Measurements from ENCODE around the gene SCARB1.

The SCARB1 gene

GRCh38 chr12:124864326-124864752 lies 675 bp upstream of the SCARB1 start:
- DNase-seq = no peak

DNA sequence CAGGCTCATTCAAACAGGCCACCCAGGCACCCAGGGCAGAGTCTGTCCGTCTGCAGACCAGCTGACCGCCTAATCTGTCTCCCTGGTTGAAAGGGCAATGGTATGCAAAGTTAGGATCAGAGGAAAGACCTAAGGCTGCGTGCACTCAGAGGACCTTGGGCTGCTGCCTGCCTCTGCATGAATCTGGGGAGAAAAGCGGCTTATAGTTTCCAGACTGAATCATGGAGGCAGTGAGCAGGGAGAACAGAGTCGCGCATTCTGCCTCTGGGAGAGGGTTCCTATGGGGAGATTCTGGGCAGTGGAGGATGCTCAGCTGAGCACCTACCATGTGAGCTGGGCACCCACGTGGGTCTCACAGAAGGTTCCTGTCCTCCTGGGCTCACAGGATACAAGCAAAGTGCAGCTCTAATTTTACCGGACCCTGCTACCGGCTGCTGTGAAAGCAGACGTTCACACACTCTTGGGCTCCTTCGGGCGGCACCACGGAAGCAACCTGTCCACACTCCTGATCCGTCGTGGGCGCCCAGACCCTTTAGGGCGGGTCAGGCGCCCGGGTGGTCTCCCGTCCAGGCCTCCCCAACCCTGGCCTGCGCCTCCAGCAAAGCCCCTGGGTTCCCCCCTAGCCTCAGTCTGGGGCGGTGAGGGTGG lies 772 bp downstream of the SCARB1 start:
- DNase-seq = no peak

- DNase-seq = no peak
These were observed 1.6 kb downstream of the SCARB1 start for GRCh38 chr12:124861898-124862676.

DNA sequence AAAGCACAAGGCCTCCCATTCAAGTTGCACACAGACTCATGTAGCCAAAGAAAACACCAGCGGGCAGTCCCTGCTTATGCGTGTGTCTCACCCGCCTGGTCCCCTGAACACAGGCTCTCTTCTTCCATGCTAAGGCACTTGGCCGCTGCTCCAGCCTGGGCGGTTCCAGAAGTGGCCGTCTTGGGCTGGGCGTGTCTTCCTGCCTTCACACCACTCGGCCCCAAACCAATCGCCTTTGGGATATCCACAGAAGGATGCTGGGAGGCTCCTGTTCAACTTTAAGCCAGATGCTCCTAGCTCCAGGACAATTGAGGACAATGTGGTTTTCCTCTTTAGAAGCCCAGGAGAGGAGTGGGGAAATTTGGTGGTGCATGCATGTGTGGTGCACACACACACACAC lies 2.2 kb downstream of the SCARB1 start:
- peak; percentile 38 for DNase-seq

- DNase-seq = no peak
These were observed 5.7 kb downstream of the SCARB1 start for GRCh38 chr12:124857921-124858461.

DNA sequence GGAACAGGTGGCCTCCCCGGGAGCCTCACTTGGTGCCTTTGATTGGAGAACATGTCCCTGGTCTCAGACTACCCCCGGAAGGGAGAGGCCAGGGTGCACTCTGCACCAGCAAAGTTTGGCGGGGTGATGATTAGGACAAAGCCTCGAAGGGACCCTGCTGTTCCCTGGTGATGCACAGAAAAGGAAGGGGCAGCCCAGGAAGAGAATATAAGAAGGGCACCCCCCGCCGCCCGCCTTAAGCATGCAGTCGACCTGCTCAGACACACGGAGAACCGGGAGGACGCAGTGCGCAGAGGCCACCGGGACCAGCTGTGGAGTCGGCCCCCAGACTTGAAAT lies 6.9 kb downstream of the SCARB1 start:
- DNase-seq = no peak

DNA sequence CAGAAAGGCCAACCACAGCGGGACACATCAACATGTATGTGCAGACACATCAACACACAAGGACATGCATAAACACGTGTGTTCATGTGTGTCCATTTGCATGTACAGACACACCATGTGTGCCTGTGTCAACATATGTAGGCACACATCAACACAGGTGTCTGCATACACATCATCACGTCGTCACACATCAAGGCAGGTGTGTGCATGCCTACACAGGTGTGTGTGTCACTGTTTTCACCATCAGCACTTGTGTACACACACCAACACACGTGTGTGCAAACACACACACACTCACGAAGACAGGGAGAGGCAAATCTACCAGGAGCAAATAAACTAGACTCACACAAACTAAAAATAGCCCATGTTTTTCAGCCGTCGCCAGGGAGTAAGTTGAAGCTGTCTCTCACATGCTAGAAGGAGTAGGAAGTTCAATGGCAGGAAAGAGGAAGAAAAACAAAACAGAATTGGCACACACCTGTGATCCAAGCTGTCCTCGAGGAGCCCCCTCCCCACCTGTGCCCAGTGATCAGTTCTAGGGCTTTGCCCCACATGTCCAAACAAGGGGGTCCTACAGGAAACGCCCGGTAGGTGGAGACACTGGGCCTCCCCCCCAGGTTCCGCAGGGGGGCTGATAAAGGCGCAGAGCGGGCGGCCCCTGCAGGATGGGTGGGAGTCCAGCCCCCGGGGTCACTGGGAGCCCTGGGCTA lies 7.4 kb downstream of the SCARB1 start:
- DNase-seq = no peak

- no peak for DNase-seq
These were observed 8.2 kb downstream of the SCARB1 start for GRCh38 chr12:124855275-124855957.

GRCh38 chr12:124854637-124855184 lies 9.0 kb downstream of the SCARB1 start:
- no peak for DNase-seq

GRCh38 chr12:124853781-124854636 lies 9.7 kb downstream of the SCARB1 start:
- DNase-seq = no peak

DNA sequence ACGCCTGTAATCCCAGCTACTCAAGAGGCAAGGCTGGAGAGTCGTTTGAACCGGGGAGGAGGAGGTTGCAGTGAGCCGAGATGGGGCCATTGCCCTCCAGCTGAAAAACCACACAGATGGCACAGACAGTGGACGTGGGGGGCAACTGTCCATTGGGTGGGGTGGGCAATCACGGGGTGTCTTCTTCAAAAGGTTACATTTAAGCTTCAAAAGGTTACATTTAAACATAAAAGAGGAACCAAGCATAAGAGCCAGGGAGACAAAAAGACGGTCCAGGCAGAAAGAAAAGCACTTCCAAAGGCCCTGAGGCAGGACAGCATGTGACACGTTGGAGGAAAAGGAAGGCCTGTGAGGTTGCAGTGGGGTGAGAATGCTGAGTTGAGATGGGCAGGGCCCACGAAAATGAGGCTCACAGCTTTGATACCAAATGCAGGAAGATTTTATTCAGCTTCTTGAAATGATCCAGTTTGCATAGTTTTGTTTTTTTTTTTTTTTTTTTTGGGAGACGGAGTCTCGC lies 10.7 kb downstream of the SCARB1 start:
- no peak for DNase-seq

GRCh38 chr12:124852329-124852831 lies 11.3 kb downstream of the SCARB1 start:
- no peak for DNase-seq

DNA sequence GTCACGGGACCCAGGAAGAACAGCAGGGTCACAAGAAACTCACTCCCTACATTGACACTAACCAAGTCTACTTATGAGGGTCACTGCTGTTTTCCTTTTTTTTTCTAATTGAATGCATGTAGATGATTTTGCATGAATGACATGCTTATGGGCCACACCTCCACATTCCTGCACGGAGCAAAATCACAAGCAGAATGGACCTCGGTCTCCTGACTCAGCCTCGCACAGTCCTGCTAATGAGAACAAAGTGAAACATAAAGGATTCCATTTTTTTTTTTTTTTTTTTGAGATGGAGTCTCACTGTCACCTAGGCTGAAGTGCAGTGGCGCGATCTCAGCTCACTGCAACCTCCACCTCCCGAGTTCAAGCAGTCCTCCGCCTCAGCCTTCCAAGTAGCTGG lies 12.3 kb downstream of the SCARB1 start:
- DNase-seq = no peak

GRCh38 chr12:124849382-124849781 lies 14.3 kb downstream of the SCARB1 start:
- DNase-seq = no peak

- DNase-seq = no peak
These were observed 14.9 kb downstream of the SCARB1 start for GRCh38 chr12:124848621-124849380.

GRCh38 chr12:124847113-124848074 lies 16.3 kb downstream of the SCARB1 start:
- DNase-seq = no peak

DNA sequence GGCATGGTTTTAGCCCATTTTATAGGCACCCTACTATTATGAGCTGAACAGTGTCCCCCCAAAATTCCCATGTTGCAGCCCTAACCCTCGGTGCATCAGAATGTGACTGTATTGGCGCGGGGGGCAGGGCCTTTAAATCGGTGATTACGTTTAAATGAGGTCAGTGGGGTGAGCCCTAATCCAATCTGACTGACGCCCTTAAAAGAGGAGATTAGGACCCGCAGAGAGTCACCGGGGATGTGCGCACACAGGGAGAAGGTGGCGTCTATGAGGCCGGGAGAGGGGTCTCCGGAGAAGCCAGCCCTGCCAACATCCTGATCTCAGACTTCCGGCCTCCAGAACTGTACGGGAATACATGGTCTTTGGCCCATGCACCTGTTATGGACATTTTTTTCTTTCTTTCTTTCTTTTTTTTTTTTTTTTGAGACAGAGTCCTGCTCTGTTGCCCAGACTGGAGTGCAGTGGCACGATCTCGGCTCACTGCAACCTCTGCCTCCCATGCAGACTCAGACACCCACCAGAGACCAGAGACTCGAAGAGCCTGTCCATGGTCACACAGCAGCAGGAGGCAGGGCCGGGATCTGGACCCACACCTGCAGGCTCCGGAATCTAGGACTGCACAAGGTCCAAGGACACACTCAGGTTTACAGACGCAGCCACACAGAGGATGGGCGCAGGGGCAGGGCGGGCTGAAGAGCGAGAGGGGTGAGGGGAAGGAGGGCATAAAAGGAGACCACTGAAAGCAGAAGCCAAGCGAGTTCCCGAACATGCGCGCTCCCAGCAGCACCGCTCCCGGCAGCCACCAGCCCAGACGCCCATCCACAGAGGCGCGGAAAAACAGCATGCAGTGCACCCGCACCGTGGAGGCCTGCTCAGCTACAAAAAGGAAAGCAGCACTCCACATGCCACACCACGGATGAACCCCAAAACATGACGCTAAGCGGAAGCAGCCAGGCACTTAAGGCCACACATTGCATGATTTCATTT lies 19.0 kb downstream of the SCARB1 start:
- DNase-seq = no peak
